Gastrocnemius medialis (tissue), 4 donors: ENCODE results near the gene DSCAML1. TPM values are rescaled to one million over a fixed set of nuclear protein-coding genes. Genes with fewer than 3 reads are reported as not detected.

Source experiments
- ATAC-seq, 2 donors: fragments of 150-250 bp; one replicate each; pipeline ENCODE4 v1.9.1; 2016
- DNase-seq, 2 donors: peaks; one replicate each; pipeline ENCODE4 v3.0.0-alpha.2; 2019
- H3K27ac ChIP-seq, 4 donors: fragments of 200-600 bp; sonication (generic); 1 replicate in 1 of 4; 2 replicates in 3 of 4; pipeline ENCODE4 v1.5.1; 2016 to 2018; ENCODE audit warnings: mild to moderate bottlenecking in 2 of 4, moderate library complexity in 1 of 4
- H3K27me3 ChIP-seq, 3 donors: fragments of 200-600 bp; sonication (generic) in 2 of 3; 1 replicate in 1 of 3; 2 replicates in 2 of 3; pipeline versions ENCODE4 v1.5.1 to v1.6.0; 2016 to 2019; ENCODE audit warnings: mild to moderate bottlenecking in 1 of 3, moderate library complexity in 1 of 3
- H3K36me3 ChIP-seq, 2 donors: fragments of 200-600 bp; sonication (generic) in 1 of 2; one replicate each; pipeline ENCODE4 v1.5.1; 2017 to 2018
- H3K4me1 ChIP-seq, 2 donors: fragments of 200-600 bp; sonication (generic) in 1 of 2; one replicate each; pipeline ENCODE4 v1.5.1; 2016 to 2017; ENCODE audit warnings: mild to moderate bottlenecking in 2 of 2
- H3K4me3 ChIP-seq, 4 donors: fragments of 200-600 bp; sonication (generic) in 3 of 4; 1 replicate in 1 of 4; 2 replicates in 3 of 4; pipeline ENCODE4 v1.5.1; 2016 to 2019; ENCODE audit warnings: mild to moderate bottlenecking in 2 of 4
- H3K9me3 ChIP-seq, 3 donors: fragments of 200-600 bp; sonication (generic) in 2 of 3; 1 replicate in 1 of 3; 2 replicates in 2 of 3; pipeline ENCODE4 v1.5.1; 2016 to 2019
- CTCF ChIP-seq, 5 experiments: fragments of 450-650 bp in 3 of 5; fragments of 200-600 bp in 2 of 5; sonication (generic) in 2 of 5; IDR thresholded peaks in 4 of 5; conservative IDR thresholded peaks in 1 of 5; 1 replicate in 4 of 5; 2 replicates in 1 of 5; pipeline ENCODE4 v1.5.1; 2016 to 2019; ENCODE audit warnings: antibody characterized with exemption in 5 of 5, mild to moderate bottlenecking in 3 of 5, moderate library complexity in 3 of 5
- POLR2A ChIP-seq, 2 donors: fragments of 450-650 bp; IDR thresholded peaks; one replicate each; pipeline ENCODE4 v1.6.1; 2017; ENCODE audit warnings: antibody characterized with exemption in 2 of 2, mild to moderate bottlenecking in 2 of 2, moderate library complexity in 2 of 2
- in situ Hi-C, 4 donors: fragments of 200-750 bp; cut with MboI; loops; one replicate each; pipeline versions ENCODE4 v1.15.0 to v1.8.0; 2017; ENCODE audit warnings: low sequenced_read_pairs in 4 of 4
- intact Hi-C: fragments of 100-400 bp; cut with DNase I; formaldehyde crosslinking; loops from one replicate; pipeline ENCODE4 v1.15.1; 2023; ENCODE audit warnings: low total_unique reads
- total RNA-seq, 4 donors: library from RNA; depleted of rRNA; stranded (reverse); fragments of >200 nt; gene quantifications; one replicate each; pipeline versions ENCODE4 v1.1.0 to v1.2.3, GENCODE V29; 2016

DSCAML1 gene
- total RNA-seq, 4 donors from 2014 or later, result 0.05 to 0.15 (median 0.07) TPM

- no peak for TF ChIP-seq CTCF (IDR thresholded peaks at IDR 0.05 in 4 of 5, conservative IDR thresholded peaks at IDR 0.05 in 1 of 5)
- no peak for TF ChIP-seq POLR2A (IDR thresholded peaks at IDR 0.05)
- Histone ChIP-seq H3K36me3 (no peaks in the 10 kb centered on the region), H3K9me3 (no peaks in the 10 kb centered on the region), H3K27ac (no peak overlapping the region), H3K4me1 (peaks cover 8 to 21% of the 10 kb centered on the region in 2 donors), H3K4me3 (no peak overlapping the region), H3K27me3 (no peaks in the 10 kb centered on the region)
- intact Hi-C loops, result no loop called here
- DNase-seq (no peak), ATAC-seq (no peak)
- in situ Hi-C loops, result no loop called here
Observed at GRCh38 chr11:117831661-117832415, 34.8 kb upstream of the DSCAML1 start.

DNA sequence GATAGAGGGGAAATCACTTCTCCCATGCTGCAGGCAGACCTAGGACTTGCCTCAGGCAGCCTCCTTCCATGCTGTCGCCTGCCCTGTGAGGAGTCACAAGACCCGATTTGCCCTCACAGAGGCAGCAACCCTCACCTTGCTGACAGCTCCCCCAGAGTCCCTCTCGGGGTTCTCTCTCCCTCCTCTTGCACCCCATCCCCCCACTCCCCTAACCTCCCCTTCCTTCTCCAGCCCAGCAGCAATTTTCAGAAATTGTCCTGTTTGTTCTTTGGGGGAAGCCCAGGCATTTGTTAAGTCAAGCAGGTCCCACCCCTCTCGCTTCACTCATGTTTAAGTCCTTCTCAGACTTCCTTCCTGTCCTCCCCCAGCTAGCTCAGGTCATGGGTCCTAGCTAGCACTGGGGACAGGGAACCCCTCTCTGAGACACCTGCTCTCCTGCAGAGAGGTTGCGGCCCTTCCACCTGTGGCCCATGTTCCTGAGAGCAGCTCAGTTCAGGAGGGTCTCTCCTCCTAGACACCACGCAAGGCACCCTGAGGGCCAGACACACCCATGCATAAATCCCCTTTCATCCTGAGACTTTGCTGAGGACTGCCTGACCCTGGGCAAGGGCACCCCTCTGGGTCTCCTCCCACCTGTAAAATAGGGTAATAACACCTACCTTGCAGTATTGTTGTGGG is 33.8 kb upstream of the DSCAML1 start:
- TF ChIP-seq POLR2A (IDR thresholded peaks at IDR 0.05), result no peak
- TF ChIP-seq CTCF (IDR thresholded peaks at IDR 0.05 in 4 of 5, conservative IDR thresholded peaks at IDR 0.05 in 1 of 5), result no peak
- H3K36me3 ChIP-seq, result no peaks in the 10 kb centered on the region
- no peak overlapping the region for H3K4me3 ChIP-seq
- no peaks in the 10 kb centered on the region for H3K9me3 ChIP-seq
- in situ Hi-C loops (no loop called here), intact Hi-C loops (no loop called here)
- ATAC-seq, result no peak
- no peak for DNase-seq
- no peaks in the 10 kb centered on the region for H3K27me3 ChIP-seq
- H3K27ac ChIP-seq, result no peak overlapping the region
- H3K4me1 ChIP-seq, result peaks cover 8 to 21% of the 10 kb centered on the region in 2 donors

GRCh38 chr11:117830072-117830471 is 33.1 kb upstream of the DSCAML1 start:
- Histone ChIP-seq H3K27me3 (no peaks in the 10 kb centered on the region), H3K36me3 (no peaks in the 10 kb centered on the region), H3K27ac (no peak overlapping the region), H3K4me1 (peaks cover 8 to 21% of the 10 kb centered on the region in 2 donors), H3K9me3 (no peaks in the 10 kb centered on the region), H3K4me3 (no peak overlapping the region)
- TF ChIP-seq POLR2A (IDR thresholded peaks at IDR 0.05), result no peak
- no peak for TF ChIP-seq CTCF (IDR thresholded peaks at IDR 0.05 in 4 of 5, conservative IDR thresholded peaks at IDR 0.05 in 1 of 5)
- DNase-seq (no peak), ATAC-seq (no peak)
- intact Hi-C loops (no loop called here), in situ Hi-C loops (no loop called here)

- intact Hi-C loops, result no loop called here
- no peaks in the 10 kb centered on the region for H3K9me3 ChIP-seq
- H3K27me3 ChIP-seq, result no peaks in the 10 kb centered on the region
- no peaks in the 10 kb centered on the region for H3K36me3 ChIP-seq
- no peak overlapping the region for H3K4me3 ChIP-seq
- ATAC-seq (no peak), DNase-seq (no peak)
- peaks cover 8 to 20% of the 10 kb centered on the region in 2 donors for H3K4me1 ChIP-seq
- TF ChIP-seq CTCF (IDR thresholded peaks at IDR 0.05 in 4 of 5, conservative IDR thresholded peaks at IDR 0.05 in 1 of 5), result no peak
- TF ChIP-seq POLR2A (IDR thresholded peaks at IDR 0.05), result no peak
- H3K27ac ChIP-seq, result peak overlapping the region in 2 of 4 donors; percentile 18 to 22
- in situ Hi-C loops, result no loop called here
Observed at GRCh38 chr11:117829369-117829725, 32.3 kb upstream of the DSCAML1 start.
